Esophagus squamous epithelium (tissue), 5 donors: ENCODE data around the gene DAPK2. TPM values are rescaled to one million over a fixed set of nuclear protein-coding genes. Genes with fewer than 3 reads are reported as not detected.
A peak's percentile ranks its signal among the peaks of the same experiment; 100 is the strongest.

Source experiments
- DNase-seq: peaks from one replicate; lab custom pipeline; 2025; lab: John Stamatoyannopoulos, UW
- H3K27ac ChIP-seq, 4 donors: fragments of 200-600 bp; sonication (generic); one replicate each; pipeline ENCODE4 v1.5.1; 2016 to 2019; ENCODE audit warnings: mild to moderate bottlenecking in 1 of 4
- H3K27me3 ChIP-seq, 4 donors: fragments of 200-600 bp; sonication (generic); 1 replicate in 3 of 4; 2 replicates in 1 of 4; pipeline versions ENCODE4 v1.5.1 to v1.6.0; 2017 to 2021; ENCODE audit warnings: antibody characterized with exemption in 1 of 4
- H3K36me3 ChIP-seq, 3 donors: fragments of 200-600 bp; sonication (generic); one replicate each; pipeline ENCODE4 v1.5.1; 2016 to 2019
- H3K4me1 ChIP-seq, 3 donors: fragments of 200-600 bp; sonication (generic); one replicate each; pipeline ENCODE4 v1.5.1; 2017 to 2019
- H3K4me3 ChIP-seq, 4 donors: fragments of 200-600 bp; sonication (generic); 1 replicate in 3 of 4; 2 replicates in 1 of 4; pipeline ENCODE4 v1.5.1; 2016 to 2019; ENCODE audit warnings: mild to moderate bottlenecking in 2 of 4, moderate library complexity in 1 of 4
- H3K9me3 ChIP-seq, 3 donors: fragments of 200-600 bp; sonication (generic); one replicate each; pipeline ENCODE4 v1.5.1; 2016 to 2019
- POLR2A ChIP-seq, 4 donors: fragments of 450-650 bp; IDR thresholded peaks; one replicate each; pipeline ENCODE4 v1.6.1; 2017; ENCODE audit warnings: antibody characterized with exemption in 4 of 4, mild to moderate bottlenecking in 4 of 4, moderate library complexity in 3 of 4
- WGBS, 2 donors: methylation state at CpG; one replicate each; pipeline ENCODE4 v1.1.5; 2018; 5-methylcytosine and 5-hydroxymethylcytosine counted together
- intact Hi-C: fragments of 100-400 bp; cut with DNase I; formaldehyde crosslinking; loops from one replicate; pipeline ENCODE4 v1.15.0; 2022
- total RNA-seq, 4 donors: library from RNA; depleted of rRNA; stranded (reverse); fragments of >200 nt; gene quantifications; one replicate each; pipeline ENCODE4 v1.1.0, GENCODE V29; 2016
- TF ChIP-seq, protein P1 (sequence below), 6 experiments: fragments of 450-650 bp in 4 of 6; fragments of 200-600 bp in 2 of 6; sonication (generic) in 2 of 6; IDR thresholded peaks; one replicate each; pipeline ENCODE4 v1.5.1; 2016 to 2019; ENCODE audit warnings: antibody characterized with exemption in 6 of 6, mild to moderate bottlenecking in 4 of 6, moderate library complexity in 4 of 6
- donor health status: DM: yes; HTN: yes; CAD: no.

The DAPK2 gene
- total RNA-seq, 4 donors from 2014 or later = 1.9 to 12.9 (median 9.8) TPM

DNA sequence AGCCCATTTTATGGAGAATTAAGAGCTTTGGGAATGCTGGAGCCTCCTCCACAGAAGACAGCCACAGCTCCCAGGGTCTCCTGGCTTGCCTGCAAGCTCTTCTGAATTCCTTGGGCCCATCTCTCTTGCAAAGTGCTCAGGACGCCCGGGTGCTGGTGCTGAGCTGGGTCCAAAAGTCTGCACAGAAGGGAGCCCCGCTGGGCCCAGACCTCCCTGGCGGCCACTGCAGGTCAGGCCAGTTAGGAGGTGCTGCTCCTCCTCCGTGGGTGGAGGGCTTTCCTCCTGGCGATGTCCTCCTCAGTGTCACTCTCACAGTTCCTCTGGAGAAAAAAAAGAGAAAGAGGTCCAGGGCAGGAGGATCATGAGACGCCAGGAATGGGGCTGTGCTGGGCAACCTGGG, 138.0 kb downstream of the DAPK2 start:
- peaks cover 0 to 32% (median 17%) of the 10 kb centered on the region in 3 donors for H3K4me1 ChIP-seq
- no peaks in the 10 kb centered on the region for H3K27me3 ChIP-seq
- H3K9me3 ChIP-seq = no peaks in the 10 kb centered on the region
- 80 to 94% methylated on average over 2 of the region's 7 CpGs for WGBS, 2 donors
- DNase-seq = no peak
- no peak overlapping the region for H3K4me3 ChIP-seq
- intact Hi-C loops = no loop called here
- no peak for TF ChIP-seq POLR2A (IDR thresholded peaks at IDR 0.05)
- TF ChIP-seq, protein P1, sequence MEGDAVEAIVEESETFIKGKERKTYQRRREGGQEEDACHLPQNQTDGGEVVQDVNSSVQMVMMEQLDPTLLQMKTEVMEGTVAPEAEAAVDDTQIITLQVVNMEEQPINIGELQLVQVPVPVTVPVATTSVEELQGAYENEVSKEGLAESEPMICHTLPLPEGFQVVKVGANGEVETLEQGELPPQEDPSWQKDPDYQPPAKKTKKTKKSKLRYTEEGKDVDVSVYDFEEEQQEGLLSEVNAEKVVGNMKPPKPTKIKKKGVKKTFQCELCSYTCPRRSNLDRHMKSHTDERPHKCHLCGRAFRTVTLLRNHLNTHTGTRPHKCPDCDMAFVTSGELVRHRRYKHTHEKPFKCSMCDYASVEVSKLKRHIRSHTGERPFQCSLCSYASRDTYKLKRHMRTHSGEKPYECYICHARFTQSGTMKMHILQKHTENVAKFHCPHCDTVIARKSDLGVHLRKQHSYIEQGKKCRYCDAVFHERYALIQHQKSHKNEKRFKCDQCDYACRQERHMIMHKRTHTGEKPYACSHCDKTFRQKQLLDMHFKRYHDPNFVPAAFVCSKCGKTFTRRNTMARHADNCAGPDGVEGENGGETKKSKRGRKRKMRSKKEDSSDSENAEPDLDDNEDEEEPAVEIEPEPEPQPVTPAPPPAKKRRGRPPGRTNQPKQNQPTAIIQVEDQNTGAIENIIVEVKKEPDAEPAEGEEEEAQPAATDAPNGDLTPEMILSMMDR (IDR thresholded peaks at IDR 0.05) = no peak
- no peak overlapping the region for H3K27ac ChIP-seq
- H3K36me3 ChIP-seq = no peaks in the 10 kb centered on the region

DNA sequence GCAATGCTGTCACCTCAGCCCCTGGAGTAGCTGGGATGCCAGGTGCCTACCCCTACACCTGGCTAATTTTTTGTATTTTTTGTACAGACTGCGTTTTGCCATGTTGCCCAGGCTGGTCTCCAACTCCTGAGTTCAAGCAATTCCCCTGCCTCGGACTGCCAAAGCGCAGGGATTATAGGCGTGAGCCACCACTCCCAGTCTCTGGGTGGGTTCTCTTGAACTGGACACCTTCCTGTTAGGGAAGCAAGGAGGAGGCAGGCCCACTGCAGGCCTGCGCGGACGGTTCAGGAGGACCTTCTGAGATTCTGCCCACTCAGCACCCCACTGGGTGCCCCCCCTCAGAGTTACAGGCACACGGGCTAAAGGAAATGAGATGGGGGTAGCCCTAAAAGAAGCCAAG, 138.8 kb downstream of the DAPK2 start:
- intact Hi-C loops = no loop called here
- H3K9me3 ChIP-seq = no peaks in the 10 kb centered on the region
- no peak overlapping the region for H3K27ac ChIP-seq
- DNase-seq = no peak
- H3K4me3 ChIP-seq = no peak overlapping the region
- 92 to 100% methylated on average over 2 to 6 of the region's 8 CpGs for WGBS, 2 donors
- no peaks in the 10 kb centered on the region for H3K36me3 ChIP-seq
- H3K4me1 ChIP-seq = peaks cover 0 to 32% (median 17%) of the 10 kb centered on the region in 3 donors
- H3K27me3 ChIP-seq = no peaks in the 10 kb centered on the region
- TF ChIP-seq, protein P1 (IDR thresholded peaks at IDR 0.05) = no peak
- no peak for TF ChIP-seq POLR2A (IDR thresholded peaks at IDR 0.05)

DNA sequence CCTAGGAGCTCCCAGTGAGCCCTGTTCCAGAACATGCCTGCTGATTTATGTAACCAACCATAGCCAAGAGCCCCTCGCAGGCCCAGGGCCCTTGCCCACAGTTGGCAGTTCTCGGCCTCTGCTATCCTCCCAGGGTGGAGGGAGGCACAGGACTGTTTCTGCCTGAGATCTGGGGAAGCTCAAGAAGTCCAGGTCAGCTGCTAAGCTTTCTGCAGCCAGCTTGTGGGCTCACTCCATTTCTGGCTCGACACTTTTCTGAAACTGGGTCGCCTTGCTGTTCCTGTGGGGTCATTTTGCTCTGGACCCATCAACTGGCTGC, 140.1 kb downstream of the DAPK2 start:
- TF ChIP-seq, protein P1 (IDR thresholded peaks at IDR 0.05) = no peak
- no peak for TF ChIP-seq POLR2A (IDR thresholded peaks at IDR 0.05)
- Histone ChIP-seq H3K27ac (peak overlapping the region in 2 of 4 donors; percentile 11 to 21), H3K4me1 (peaks cover 0 to 32% (median 17%) of the 10 kb centered on the region in 3 donors), H3K36me3 (no peaks in the 10 kb centered on the region), H3K27me3 (no peaks in the 10 kb centered on the region), H3K4me3 (no peak overlapping the region), H3K9me3 (no peaks in the 10 kb centered on the region)
- DNase-seq = no peak
- WGBS, 2 donors = 83 to 89% methylated on average over 3 to 4 of the region's 4 CpGs
- intact Hi-C loops = no loop called here

DNA sequence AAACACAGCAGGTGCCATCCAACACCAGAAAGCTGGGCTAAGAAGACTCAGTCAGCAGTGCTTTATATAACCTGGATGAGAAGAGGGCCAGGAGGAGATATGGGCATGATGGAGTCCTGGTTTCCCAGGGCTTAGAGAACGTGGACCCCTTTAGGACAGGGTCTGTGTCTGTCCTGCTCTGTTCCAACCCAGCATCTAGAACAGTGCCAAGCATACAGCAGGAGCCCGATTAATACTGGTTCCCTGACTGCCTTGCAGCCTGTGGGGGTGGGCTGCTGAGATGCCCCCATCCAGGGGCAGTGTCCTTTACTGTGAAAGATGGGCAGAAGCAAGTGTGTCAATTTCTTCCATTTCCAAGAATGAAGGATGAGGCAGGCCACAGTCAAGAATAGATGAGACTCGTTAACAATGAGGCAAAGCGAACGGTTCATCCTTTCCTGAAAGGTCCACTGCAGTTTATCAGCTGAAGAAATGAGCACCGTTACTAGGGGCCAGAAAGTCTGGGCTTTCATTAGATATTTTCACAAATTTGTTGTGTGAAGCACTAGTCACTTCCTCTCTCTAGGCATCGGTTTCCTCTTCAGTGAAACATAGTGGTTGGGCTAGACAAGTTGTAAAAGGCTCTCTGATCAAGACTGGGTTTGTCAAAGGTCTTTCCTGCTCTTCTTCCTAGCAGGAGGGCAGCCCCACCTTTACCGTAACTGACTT, 140.6 kb downstream of the DAPK2 start:
- Histone ChIP-seq H3K4me3 (no peak overlapping the region), H3K27me3 (no peaks in the 10 kb centered on the region), H3K4me1 (peaks cover 0 to 32% (median 17%) of the 10 kb centered on the region in 3 donors), H3K27ac (peak overlapping the region in 2 of 4 donors; percentile 11 to 21), H3K36me3 (no peaks in the 10 kb centered on the region), H3K9me3 (no peaks in the 10 kb centered on the region)
- TF ChIP-seq, protein P1 (IDR thresholded peaks at IDR 0.05) = no peak
- TF ChIP-seq POLR2A (IDR thresholded peaks at IDR 0.05) = no peak
- whole genome bisulfite sequencing, 2 donors = 66 to 76% methylated on average over 6 to 8 of the region's 8 CpGs
- DNase-seq = no peak
- intact Hi-C loops = no loop called here

DNA sequence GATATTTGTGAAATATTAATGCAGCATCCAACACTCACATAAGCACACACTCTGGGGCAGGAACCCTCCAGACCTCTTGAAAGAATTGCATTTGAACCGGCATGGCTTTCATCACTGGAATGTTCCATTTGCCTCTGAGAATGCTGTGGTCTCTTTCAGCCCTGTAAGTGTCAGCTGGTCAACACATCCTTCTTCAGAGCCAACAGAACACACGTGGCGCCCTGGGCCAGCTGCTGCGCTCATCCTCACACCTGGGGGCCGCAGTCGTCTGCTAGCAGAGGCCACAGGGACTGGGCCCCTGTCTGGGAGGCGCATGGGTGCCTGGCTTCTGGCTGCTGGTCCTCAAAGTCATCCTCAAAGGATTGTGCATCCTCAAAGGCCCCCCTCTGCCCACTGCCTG, 141.2 kb downstream of the DAPK2 start:
- intact Hi-C loops = no loop called here
- WGBS, 2 donors = 86 to 93% methylated on average over 4 to 6 of the region's 7 CpGs
- no peak for DNase-seq

More for the DNA sequence above, 141.2 kb downstream of the DAPK2 start:
- Histone ChIP-seq H3K4me3 (no peak overlapping the region), H3K9me3 (no peaks in the 10 kb centered on the region), H3K27me3 (no peaks in the 10 kb centered on the region), H3K4me1 (peaks cover 0 to 29% (median 15%) of the 10 kb centered on the region in 3 donors), H3K36me3 (no peaks in the 10 kb centered on the region), H3K27ac (no peak overlapping the region)
- TF ChIP-seq, protein P1 (IDR thresholded peaks at IDR 0.05) = no peak
- TF ChIP-seq POLR2A (IDR thresholded peaks at IDR 0.05) = no peak
